NCI-H774 (cell line): ENCODE measurements around the gene TGM3.

Source experiments
- DNase-seq: peaks from one replicate; lab custom pipeline; 2025; lab: John Stamatoyannopoulos, UW

Gene TGM3

DNA sequence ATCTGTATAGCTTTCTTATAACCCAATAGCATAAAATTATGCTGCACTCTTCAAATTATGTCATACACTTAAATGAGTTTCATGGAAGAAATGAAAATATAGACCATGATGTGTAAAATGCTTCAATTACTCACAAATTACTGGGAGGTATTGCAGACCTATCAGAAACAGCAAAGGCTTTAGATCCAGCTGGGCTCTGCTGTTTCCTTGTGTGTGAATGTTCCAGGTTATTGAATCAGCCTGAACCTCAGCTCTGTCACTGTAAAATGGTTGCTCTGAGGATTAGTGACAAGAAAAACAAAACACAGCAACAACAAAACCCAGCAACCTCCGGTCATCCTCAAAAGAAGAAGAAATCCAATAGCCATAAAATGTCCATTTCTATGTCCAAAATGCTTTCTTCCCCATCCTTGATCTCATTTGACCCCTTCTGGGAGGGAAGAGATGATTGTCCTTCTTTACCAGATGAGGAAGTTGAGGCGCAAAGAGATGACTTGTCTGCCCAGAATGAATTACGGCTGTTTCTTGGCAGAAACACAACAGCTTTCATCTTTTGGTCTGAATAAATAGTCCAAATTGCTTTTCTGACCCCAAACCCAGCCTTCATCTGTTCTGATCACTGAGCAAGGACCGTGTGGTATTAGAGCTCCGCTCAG is 42.7 kb downstream of the TGM3 start:
- DNase-seq = no peak

DNA sequence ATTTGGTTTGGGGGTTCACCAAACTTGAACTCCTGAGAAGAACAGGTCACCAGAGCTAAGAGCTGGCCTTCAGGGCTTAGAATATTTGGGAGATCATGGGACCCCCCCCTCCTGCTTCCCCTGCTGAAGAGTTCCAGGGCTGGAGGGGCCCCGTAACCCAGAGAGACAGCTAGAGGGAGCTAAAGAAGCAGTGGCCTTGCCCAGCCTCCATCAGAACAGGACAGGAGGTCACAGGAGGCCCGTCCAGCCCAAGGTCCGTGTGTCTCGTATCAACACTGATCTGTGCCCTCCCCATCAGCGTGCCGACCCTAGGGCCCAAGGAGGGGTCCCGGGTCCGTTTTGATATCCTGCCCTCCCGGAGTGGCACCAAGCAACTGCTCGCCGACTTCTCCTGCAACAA is 44.3 kb downstream of the TGM3 start:
- no peak for DNase-seq

DNA sequence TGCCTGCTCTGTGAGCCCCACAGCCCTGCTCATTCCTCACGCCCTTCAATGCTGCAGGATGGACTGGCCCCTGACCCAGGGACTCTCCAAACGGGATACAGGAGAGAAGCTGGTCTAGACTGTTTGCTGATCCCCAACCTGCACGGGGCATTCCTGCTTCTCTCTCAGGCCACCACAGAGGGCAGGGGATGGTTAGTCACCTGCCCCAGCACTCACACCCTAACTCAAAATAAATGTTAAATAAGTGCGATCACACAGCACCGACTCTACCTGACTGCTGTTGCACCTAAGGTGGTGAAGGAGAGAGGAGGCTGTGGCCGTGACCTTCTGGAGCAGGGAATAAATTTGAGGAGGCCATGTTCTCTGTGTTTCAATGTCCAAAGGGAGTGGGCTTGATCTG is 45.0 kb downstream of the TGM3 start:
- no peak for DNase-seq

DNA sequence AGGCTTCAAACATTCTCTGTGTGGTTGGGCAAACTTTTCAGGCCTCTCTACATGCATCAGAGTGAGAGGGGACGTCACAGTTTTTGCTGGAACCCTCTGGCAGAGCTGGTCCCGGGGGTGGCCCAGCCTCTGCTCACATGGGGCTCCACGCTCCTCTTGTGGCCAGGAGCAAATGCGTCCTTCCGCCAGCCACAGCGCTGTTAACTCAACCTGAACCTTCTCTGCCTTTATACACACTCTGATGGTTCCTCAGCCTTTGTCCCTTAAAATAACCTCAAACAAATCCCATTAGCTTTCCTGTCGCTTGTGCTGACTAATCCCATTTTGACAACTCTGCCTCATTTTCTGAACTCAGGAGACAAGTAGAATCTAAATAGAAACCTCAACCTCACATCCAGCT is 45.5 kb downstream of the TGM3 start:
- DNase-seq = no peak

DNA sequence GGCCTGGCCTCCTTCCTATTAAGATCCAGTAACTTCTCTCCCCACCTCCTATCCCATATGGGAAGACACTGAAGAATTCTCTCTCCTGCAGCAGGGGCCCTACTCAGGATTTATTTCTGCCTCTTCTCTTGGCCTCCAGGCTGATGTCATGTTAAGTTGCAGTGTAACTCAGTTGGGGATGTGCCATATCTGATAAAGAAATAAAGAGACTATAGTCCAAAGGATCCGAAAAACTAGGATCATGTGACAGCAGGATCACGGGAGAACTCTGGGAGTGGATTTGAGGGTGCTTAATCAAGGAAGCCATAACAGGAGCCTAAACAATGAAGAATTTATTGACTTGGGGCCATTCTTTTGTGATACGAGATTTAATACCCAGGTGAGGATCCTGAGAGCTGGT is 46.4 kb downstream of the TGM3 start:
- DNase-seq = no peak

DNA sequence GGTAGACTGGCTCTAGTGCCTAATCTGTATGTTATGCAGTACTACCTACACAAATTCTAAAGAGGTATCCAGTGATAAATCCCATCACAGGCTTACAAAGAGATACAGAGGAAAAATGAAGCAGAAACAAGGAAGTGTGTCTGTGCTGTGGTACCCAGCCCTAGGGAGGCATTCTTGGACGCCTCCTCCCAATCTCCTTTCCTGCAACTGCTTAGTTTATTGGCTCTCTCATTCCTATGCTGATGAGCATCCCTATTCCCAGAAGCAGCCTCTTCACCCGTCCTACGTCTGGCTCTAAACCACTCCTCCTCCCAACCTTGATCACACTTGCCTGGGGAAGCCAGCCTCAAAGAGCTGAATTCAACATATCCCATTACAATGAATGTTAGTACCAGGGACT is 50.4 kb downstream of the TGM3 start:
- DNase-seq = no peak

DNA sequence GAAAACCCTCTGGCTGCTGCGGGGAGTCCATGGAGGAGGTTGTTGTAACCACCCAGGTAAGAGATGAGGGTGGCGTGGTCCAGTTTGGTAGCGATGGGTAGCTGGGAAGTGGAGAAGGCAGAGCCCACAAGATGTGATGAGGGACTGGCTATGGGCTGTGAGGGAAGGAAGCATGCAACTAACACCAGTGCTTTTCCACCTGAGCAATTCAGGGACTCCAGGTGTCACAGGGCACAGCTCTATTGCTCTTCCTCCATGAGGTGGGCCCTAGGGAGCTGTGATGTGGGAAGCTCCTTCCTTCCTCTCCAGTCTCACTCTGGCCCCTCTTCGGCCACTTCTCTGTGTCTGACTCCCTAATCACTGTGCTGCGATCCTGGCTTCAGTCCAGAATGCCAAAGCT is 52.5 kb downstream of the TGM3 start:
- DNase-seq = no peak

DNA sequence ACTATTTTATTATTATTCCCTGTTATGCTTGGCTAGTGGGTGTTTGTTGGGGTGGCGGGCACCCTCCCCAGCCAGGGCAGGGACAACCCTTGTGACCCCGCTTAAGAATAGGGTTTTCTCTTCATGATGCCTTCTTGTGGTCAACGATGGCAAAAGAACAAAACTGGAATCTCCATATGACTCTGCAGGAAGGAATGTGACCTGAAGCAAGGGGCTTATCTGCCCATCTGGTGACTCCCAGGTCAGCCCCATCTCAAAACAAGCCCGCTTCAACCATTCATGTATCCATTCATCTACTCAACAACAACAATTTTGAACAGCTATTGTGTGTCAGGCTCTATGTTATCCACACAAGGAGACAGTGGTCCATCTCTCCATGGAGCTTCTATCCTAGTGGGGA is 54.0 kb downstream of the TGM3 start:
- no peak for DNase-seq

DNA sequence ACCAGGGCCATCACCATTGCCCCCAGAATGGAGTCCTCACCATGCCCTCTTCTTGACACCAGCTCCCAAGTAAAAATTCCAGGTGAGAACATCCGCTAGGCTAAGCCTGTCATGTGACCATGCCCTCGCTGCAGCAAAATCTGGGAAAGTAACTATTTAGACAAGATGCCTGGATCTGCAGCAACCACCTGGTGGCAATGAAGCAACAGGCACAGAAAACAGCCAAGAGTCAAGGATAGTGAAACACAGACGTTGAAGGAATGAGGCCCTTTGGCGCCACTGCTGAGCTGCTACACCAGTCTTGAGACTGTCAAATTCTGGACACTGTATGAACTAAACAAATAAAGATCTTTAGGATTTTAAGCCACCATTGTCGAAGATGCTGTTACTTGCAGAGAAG is 54.8 kb downstream of the TGM3 start:
- no peak for DNase-seq

DNA sequence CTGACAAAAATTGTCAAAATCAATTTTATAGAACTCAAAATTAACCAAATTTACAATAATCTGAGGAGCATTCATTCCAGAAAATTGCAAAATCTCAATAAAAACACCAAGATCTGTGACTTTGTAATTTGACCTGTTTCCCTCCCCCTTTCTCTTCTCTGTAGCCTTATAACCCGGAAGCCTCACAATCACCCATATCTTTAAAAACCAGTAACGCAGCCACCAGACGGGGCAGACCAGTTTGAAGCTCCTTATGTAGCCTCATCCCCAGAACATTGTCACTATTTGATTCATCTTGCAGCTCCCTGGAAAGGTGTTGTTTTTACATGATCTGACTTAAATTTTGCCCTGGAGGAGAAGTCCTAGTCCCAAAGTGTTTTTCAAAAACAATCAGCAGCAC is 57.4 kb downstream of the TGM3 start:
- DNase-seq = no peak

DNA sequence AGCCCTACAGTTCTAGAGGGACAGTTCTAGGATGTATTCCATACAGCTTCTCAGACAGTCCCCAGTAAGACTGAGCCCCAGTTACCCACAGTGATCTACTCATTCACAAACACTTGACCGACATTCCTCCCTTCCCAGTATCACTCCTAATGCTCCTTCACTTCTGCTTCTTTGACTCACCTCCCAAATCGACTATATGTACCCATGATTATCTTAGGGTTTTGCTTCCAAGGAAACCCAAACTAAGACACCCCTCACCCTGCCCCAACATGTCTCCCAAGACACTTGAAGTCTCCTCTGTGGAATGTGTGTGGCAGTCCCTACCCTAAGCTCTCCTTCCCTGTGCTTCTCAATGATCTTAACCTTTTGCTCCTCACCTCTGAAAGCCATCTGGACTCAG is 61.3 kb downstream of the TGM3 start:
- no peak for DNase-seq

DNA sequence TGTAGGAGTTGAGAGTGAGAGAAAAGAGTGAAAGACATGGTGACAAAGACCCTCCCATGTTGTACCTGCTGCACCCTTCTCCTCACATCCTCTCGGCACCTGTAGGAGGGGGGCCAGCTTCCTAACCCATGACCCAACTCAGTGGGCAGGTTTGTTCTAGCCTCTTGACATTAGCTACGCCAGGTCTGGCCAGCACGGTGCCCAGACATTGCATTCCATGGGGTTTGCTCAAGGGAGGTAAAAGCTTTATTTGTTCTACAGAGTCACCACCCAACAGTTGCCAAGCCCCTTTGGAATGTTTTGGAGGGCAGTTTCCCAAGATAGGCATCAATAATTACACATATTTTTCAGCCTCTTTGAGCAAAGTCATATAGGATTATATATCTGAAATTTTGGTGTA is 62.2 kb downstream of the TGM3 start:
- DNase-seq = no peak

DNA sequence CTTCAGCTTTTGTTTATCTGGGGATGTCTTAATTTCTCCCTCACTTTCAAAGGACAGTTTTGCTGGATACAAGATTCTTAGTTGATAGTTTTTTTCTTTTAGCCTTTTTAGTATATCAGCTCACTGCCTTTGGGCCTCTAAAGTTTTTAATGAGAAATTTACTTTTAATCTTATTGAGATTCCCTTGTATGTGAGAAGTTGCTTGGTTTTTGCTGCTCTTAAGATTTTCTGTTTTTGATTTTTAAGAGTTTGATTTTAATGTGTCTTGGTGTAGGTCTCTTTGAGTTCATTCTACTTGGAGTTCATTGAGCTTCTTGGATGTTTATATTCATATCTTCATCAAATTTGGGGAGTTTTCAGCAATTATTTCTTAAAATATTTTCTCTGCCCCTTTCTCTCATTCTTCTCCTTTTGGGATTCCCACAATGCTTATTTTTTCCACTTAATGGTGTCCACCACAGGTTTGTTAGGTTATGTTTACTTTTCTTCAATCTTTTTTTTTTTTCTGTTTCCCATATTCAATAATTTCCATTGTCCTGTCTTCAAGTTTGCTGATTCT is 65.3 kb downstream of the TGM3 start:
- no peak for DNase-seq

DNA sequence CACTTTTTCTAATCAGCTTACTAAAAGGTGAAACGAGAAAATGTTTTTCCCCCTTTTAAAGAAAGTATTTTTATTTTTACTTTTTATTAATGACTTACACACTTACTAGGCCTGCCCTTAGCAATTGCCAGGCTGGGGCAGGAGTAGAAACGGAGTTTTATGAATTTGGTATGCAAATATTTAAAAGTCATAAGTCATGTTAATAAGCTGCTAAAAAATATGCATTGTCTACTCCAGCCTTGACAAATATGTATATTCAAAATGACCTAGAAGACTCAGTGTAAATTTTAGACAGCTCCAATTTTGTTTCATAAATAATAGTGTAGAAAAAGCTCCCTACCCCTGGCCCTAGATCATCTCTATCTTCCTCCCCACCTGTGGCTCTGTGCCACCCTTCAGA is 67.4 kb downstream of the TGM3 start:
- no peak for DNase-seq

DNA sequence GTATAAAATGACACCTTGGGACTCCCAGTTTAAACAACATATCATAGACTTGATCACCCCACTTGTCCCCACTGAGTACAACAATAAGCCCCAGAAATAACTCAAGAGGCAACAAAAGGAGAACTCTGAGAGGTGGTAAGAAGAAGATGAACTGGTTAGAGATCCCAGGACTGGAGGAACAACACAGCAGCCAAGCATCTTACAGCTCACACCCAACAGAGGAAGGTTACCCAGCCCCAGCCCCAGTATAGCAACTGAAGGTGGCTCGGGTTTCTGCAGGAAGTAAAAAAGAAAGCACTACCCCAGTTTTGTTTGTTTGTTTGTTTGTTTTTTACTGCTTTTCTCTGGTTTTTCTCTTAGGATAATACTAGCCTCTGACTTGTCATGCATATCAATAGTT is 67.8 kb downstream of the TGM3 start:
- DNase-seq = no peak

DNA sequence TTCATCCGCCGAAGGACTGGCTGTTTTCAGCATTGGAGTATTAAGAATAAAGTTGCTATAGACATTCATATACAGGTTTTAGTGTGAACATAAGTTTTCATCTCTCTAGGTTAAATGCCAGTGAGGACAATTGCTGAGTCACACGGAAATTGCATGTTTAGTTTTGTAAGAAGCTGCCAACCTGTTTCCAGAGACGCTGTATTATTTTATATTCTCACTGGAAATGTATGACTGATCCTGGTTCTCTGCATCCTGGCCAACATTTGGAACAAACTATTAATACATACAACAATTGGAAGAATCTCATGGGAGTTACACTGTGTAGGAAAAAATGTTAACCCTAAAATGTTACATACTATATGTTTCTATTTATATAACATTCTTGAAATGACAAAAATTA is 68.2 kb downstream of the TGM3 start:
- no peak for DNase-seq

DNA sequence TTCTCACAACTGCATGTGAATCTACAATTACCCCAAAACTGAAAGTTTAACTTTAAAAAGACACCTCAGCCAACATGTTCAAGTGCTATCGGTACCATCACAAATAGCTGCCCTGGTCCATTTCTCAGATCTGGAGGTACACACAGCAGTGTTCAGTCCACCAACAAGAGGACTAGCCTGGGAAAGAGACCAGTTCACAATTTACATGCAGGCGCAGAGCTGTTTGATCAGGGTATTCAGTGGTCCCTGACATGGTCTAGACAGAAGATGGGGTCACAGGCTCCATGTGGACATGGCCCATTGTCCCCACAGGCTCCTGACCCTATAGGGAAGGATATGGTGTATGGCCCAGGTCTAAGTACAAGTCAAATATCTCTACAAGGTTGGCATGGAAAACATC is 69.3 kb downstream of the TGM3 start:
- DNase-seq = no peak

DNA sequence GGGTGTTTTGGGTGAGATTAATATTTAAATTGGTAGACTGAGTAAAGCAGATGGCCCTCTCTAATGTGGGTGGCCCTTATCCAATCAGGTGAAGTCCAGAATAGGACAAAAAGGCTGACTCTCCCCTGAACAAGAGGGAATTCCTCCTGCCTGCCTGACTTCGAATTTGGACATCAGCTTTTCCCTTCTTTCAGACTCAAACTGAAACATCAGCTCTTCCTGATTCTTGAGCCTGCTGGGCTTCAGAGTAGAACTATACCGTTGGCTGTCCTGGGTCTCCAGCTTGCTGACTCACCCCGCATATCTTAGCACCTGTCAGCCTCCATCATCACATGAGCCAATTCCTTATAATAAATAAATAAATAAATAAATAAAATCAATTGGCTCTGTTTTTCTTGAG is 69.9 kb downstream of the TGM3 start:
- no peak for DNase-seq

DNA sequence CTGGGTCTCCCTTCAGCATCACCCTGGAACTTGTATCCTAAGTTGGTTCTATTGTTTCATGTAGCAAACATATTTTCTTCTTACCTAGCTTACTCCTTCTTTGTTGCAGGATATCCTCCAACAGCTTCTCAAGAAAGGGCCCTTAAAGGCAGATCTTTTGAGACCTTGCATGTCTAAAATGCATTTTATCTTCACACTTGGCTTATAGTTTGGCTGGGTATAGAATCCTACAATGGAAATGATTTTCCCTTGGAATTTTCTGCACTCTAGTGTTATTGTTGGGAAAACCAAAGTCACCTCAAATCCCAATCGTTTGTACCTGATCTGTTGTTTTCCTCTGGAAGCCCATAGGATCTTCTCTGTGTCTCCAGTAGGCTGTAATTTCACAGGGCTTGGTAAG is 72.8 kb downstream of the TGM3 start:
- no peak for DNase-seq

DNA sequence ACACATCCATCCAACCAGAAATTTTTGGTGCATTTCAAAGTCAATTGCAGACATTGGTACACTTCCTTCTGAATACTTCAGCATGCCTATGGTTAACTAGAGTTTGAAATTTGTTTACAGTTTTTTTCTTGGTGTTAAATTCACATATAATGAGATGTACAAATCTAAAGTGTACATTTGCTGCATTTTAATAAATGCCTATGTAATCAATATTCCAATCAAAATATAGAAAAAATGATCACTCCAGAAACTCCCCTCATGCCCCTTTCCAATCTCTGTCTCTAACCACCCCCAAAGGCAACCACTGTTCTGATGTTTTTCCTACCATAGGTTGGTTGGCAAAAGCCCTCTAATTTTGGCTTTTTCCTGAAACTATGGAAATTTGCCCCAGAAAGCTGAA is 77.3 kb downstream of the TGM3 start:
- DNase-seq = no peak

DNA sequence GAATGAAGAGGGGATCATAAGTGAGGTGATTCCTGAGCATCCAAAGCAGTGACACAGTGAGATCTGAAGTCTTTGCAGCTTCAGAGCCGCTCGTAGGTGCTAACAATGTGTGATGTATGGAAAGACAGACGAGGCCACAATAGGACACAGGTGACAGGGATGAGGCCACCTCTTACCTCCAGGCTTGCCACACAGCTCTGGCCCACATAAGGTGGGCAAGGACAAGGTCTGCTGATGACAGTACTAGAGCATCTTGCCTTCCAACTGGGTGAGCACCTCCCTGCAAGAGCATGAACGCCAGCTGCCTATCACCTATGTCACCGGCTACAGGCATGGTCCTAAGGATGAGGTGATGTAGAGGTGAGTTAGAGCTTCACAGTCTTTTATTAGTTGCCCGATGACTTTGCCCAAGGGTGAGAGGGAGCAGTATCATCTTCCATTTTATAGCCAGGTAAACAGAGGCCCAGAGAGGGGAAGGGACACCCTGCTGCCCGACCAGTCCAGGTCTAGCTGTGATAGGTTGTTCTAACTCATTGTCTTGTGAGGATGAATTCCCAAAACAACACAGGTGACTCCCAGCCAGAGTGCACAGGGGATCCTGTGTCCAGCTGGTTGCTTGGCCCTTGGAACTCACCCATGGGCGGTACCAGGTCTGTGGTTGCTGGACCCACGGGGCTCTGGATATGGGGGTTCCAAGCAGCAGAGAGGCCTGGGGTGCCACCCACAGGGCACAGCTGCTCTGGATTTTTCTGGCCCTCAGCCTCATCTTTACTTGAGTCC is 78.7 kb downstream of the TGM3 start:
- DNase-seq = no peak

DNA sequence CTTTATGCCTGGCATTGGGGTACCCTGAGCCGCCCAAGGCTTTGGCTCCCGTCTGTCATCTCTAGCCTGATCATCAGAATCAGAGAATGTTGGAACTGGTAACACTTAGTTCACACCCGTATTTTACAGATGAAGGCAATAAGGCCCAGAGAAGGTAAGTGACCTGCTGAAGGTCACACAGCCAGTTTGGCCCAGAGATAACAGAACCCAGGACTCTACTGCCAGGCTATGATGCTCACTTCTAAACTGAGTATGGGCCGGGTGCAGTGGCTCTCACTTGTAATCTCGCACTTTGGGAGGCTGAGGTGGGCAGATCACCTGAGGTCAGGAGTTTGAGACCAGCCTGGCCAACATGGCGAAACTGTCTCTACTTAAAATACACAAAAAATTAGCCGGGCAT is 83.1 kb downstream of the TGM3 start:
- DNase-seq = no peak

DNA sequence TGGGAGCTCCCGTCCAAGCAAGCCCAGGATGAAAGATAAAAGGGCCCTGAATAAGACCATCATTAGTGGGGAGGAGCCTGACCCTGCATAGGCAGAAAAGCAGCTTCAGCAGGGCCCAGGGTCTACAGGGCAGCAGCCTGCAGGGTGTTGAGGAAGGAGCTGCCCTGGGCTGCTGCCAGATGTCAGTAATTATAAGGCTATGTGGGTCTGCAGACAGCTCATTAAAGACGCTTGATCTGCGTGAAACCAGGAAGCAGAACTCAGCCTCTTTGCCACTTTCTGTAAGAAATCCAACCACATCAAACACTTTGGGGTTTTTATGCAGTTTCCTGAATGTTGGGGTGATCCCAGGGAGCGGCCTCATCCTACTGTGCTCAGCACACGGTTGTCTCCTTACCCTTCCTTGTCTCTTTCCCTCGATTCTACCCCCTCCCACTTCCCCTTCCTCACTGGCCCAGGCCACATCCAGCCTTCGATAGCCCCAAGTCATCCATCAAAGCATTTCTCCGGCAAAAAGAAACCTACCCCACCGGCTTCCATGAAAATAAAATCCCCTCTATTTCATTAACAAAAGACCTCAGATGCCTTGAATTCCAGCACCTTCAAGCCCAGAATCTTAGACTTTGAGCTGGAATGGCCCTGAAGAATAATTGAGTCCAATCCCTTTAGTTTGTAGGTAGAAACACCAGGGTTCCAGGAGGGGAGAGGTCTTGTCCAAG is 83.9 kb downstream of the TGM3 start:
- no peak for DNase-seq
